ENCODE measurements around the gene SCFD1.

SCFD1 gene

DNA sequence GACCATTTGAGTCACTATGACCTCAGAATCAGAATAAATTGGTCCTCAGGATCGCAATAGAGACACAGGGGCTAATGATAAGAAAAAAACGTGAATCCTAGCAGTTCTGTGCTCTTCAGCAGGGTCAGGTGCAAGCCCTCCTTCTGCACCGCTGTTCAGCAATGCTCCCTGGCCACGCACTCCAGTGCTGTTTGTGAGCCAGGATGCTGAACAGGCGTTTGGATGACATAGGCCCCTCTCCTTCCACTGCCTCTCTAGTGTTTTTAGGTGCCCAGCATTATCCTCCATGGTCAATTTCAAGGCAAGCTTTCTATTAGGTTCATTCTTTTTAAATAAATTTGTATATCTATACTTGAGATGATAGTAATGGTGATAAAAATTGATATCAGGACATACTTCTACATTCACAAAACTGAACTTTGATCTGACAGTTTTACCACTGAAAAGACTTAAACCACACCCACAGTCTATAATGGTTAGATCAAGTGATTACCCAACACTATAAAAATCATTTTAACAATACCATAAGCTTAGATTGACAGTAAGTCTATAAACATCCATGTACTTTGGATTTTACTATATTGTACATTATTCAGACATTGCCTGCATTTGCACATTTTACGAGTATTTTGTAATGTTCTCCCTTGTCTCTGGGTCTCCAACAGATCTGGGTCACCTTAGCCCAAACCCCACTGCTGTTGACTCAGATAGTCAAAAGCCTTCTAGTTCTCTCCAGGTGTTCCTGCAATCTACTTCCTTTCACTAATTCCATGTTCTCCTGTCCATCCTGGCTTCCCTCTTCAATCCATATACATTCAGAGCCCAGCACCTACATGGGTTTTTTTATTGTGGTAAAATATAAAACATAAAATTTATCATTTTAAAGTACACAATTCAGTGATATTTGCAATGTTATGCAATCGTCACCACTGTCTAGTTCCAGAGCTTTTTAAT lies 137.3 kb downstream of the SCFD1 start:
- DNase-seq: no peak

DNA sequence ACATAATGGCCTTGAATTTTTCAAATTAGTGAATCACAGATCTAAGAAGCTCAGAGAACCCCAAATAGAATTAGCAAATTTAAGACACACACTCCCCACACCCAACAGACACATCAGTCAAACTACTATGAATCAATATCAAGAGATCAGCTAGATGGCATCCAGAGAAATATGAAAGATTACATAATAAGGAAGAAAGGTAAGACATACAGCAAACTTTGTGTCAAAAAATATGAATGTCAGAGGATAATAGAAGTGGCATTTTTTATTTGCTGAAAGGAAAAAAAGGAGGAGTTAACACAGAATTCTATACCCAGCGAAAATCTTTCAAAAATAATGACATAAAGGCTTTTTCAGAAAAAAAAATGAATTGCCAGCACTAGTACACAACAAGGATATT lies 141.8 kb downstream of the SCFD1 start:
- no peak for DNase-seq

DNA sequence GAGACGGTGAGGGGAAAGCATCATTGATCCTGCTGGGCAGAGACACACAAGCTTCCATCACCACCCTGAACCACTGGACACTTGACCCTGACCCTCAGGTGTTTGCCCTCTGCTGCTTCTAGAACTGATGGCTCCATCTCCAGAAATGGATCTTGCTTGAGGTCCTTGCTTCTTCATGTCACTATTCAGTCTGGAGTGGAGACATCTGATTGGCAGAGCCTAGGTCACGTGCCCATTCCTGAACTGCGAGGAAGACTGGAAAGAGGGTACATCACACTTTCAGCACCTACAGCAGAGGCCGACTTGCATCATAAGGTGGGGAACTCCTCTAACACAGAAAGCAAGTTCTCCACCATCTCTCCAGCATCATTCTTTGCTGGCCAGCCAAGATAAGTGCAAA lies 145.5 kb downstream of the SCFD1 start:
- DNase-seq: no peak

- DNase-seq: no peak
These were observed 146.7 kb downstream of the SCFD1 start for GRCh38 chr14:30768791-30769190.

DNA sequence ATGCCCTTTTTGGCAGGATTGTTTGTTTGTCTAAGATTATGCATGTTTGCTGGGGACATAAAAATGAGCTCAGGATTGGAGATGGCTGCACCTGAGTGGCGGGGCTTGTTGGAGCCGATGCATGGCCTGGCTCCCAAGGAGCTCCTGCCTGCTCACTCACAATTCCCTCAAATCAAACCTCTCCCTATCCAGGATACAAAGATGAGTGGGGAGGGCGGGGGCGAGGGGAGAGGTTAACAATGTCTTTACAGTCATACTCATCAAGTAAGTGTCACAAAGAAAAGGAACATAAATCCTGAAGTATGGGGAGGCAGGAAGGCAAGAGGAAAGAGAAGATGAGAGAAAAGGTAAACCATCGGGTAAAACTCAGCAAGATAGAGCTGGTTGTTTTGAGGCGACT lies 148.3 kb downstream of the SCFD1 start:
- no peak for DNase-seq

DNA sequence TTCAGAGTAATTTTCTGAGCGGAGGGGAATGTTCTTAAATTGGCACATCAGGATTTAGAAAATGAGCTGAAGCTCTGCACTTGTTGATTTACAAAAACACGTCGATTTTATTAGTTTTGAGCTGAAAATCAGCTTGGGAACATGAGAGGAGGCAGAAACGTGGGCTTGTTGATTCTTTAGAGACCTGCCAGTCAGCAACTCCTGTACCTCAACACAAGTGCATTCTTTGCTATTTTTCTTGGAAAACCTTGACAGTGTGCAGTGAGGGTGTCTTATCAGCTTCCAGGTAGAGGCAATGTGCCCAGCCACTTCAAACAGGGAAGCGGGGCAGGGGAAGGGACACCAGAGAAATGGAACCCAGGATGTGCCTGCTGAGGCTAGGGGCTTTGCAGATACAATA lies 149.5 kb downstream of the SCFD1 start:
- no peak for DNase-seq

DNA sequence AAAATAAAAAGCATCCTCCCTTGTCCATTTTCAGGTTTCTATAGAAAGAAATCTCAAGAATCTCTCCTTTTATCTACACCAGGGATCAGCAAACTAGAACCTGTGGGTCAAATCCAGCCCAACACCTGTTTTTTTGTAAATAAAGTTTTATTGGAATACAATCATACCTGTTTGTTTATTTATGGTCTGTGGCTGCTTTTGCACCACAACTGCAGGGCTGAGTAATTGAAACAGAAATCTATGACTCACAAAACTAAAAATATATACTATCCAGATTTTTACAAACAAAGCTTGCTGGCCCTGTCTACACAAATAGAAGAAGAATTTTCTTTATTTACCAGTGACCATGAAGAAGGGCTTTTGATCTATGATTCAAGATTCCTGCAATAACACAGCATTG lies 157.1 kb downstream of the SCFD1 start:
- no peak for DNase-seq
